Measurements from ENCODE around the gene DNAJC30.

- no peak for TF ChIP-seq POLR2AphosphoS5 (IDR thresholded peaks at IDR 0.05)
- no peak for TF ChIP-seq EZH2 (IDR thresholded peaks at IDR 0.05; ENCODE audit: borderline replicate concordance, insufficient read depth, low read length, poor library complexity, severe bottlenecking)
- TF ChIP-seq, protein P1, sequence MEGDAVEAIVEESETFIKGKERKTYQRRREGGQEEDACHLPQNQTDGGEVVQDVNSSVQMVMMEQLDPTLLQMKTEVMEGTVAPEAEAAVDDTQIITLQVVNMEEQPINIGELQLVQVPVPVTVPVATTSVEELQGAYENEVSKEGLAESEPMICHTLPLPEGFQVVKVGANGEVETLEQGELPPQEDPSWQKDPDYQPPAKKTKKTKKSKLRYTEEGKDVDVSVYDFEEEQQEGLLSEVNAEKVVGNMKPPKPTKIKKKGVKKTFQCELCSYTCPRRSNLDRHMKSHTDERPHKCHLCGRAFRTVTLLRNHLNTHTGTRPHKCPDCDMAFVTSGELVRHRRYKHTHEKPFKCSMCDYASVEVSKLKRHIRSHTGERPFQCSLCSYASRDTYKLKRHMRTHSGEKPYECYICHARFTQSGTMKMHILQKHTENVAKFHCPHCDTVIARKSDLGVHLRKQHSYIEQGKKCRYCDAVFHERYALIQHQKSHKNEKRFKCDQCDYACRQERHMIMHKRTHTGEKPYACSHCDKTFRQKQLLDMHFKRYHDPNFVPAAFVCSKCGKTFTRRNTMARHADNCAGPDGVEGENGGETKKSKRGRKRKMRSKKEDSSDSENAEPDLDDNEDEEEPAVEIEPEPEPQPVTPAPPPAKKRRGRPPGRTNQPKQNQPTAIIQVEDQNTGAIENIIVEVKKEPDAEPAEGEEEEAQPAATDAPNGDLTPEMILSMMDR (IDR thresholded peaks at IDR 0.05; ENCODE audit: poor library complexity, severe bottlenecking) = no peak
These were observed 40.6 kb upstream of the DNAJC30 start for GRCh38 chr7:73723813-73724212.
